GM06990 (cell line): ENCODE data around the gene CHGA.

Experiments used
- DNase-seq: peaks from one replicate; pipeline ENCODE4 v3.0.0-alpha.2; 2011; ENCODE audit not compliant: insufficient read length; ENCODE audit errors: extremely low read depth
- H3K27me3 ChIP-seq: replicated peaks from 2 replicates; pipeline ENCODE4 v1.6.0; 2011; ENCODE audit warnings: low read length; ENCODE audit not compliant: control insufficient read depth, insufficient read depth
- H3K36me3 ChIP-seq: 2 replicates; pipeline ENCODE4 v1.5.1; 2011; ENCODE audit warnings: low read length; ENCODE audit not compliant: control insufficient read depth, insufficient read depth
- H3K4me3 ChIP-seq: replicated peaks from 2 replicates; pipeline ENCODE4 v1.5.1; 2011; ENCODE audit warnings: low read depth, mild to moderate bottlenecking, control low read depth, low read length
- CTCF ChIP-seq: IDR thresholded peaks from 2 replicates; pipeline ENCODE4 v1.5.1; 2011; ENCODE audit warnings: low read length, control low read depth, mild to moderate bottlenecking, inconsistent platforms; ENCODE audit not compliant: insufficient read depth, poor library complexity, severe bottlenecking

Gene CHGA

DNA sequence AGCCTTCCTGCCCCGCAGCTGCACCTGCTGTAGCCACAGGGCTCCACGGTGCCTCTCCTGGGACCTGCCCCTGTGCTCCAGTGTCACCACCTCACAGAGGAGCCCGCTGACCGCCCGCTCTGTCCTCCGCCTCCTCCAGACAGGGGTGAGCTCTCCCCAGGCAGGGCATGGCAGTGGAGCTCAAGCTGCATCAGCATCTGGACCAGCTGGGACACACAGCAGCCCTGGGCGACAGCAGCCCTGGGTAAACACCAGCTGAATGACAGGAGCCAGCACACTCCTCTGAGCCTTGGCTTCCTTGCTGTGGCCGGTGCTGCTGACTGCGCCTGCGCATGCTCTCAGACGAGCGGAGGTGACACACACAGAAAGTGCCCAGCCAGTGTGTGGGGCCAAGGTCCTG, 22.0 kb downstream of the CHGA start:
- Histone ChIP-seq H3K36me3 (peaks cover 4% of the 10 kb centered on the region), H3K27me3 (no peaks in the 10 kb centered on the region), H3K4me3 (no peak overlapping the region)
- no peak for TF ChIP-seq CTCF
- DNase-seq: no peak

DNA sequence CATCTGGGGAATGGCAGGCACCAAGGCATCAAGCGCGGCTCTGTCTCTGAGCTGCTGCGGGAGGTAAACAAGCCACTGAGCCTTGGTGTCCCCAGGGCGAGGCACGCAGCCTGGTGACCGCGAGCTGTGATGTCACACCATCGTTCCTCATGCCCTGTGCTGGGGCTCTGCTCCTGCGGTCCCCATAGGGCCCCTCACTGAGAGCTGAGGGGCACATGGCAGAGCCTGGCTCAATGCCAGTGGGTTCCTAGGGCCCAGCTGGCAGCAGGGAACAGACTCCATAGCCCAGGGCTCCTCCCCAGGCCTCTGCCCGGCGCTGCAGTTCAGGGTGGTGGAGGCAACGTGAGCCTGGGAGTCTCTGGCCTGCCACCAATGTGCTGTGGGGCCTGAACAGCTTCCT, 22.6 kb downstream of the CHGA start:
- no peaks in the 10 kb centered on the region for H3K27me3 ChIP-seq
- H3K36me3 ChIP-seq: peaks cover 4% of the 10 kb centered on the region
- DNase-seq: no peak
- no peak overlapping the region for H3K4me3 ChIP-seq
- no peak for TF ChIP-seq CTCF

- TF ChIP-seq CTCF: no peak
- no peak for DNase-seq
- Histone ChIP-seq H3K27me3 (no peaks in the 10 kb centered on the region), H3K36me3 (peaks cover 4% of the 10 kb centered on the region), H3K4me3 (no peak overlapping the region)
Measured at GRCh38 chr14:92945959-92946846, 23.3 kb downstream of the CHGA start.

- Histone ChIP-seq H3K4me3 (no peak overlapping the region), H3K36me3 (peaks cover 7% of the 10 kb centered on the region), H3K27me3 (no peaks in the 10 kb centered on the region)
- no peak for TF ChIP-seq CTCF
- DNase-seq: no peak
Measured at GRCh38 chr14:92946847-92947545, 24.0 kb downstream of the CHGA start.

- H3K36me3 ChIP-seq: peaks cover 7% of the 10 kb centered on the region
- DNase-seq: no peak
Measured at GRCh38 chr14:92948647-92949046, 25.7 kb downstream of the CHGA start.

More at GRCh38 chr14:92948647-92949046, 25.7 kb downstream of the CHGA start:
- TF ChIP-seq CTCF: no peak
- no peaks in the 10 kb centered on the region for H3K27me3 ChIP-seq
- no peak overlapping the region for H3K4me3 ChIP-seq
